ENCODE measurements around the gene ATAD3B.
"Not testable (repeated sequence)": the region's sequence is repeated elsewhere in the genome, so short reads cannot be mapped to it uniquely, and the experiment has no call there.

Gene ATAD3B

GRCh38 chr1:1524750-1525383 lies 53.3 kb downstream of the ATAD3B start:
- H3K27me3 Mint-ChIP-seq, H3K4me1 Mint-ChIP-seq, H3K27ac Mint-ChIP-seq, H3K36me3 Mint-ChIP-seq, H3K9me3 Mint-ChIP-seq, H3K4me3 Mint-ChIP-seq: not testable (repeated sequence)

- H3K4me3 Mint-ChIP-seq, H3K27me3 Mint-ChIP-seq, H3K4me1 Mint-ChIP-seq, H3K9me3 Mint-ChIP-seq, H3K27ac Mint-ChIP-seq, H3K36me3 Mint-ChIP-seq: not testable (repeated sequence)
Observed at GRCh38 chr1:1526476-1526875, 54.9 kb downstream of the ATAD3B start.

GRCh38 chr1:1527092-1527816 lies 55.7 kb downstream of the ATAD3B start:
- Mint-ChIP-seq H3K4me3 (no peak overlapping the region), H3K36me3 (peaks cover 7% of the 10 kb centered on the region), H3K27me3 (no peaks in the 10 kb centered on the region), H3K9me3 (no peaks in the 10 kb centered on the region), H3K27ac (no peak overlapping the region), H3K4me1 (no peaks in the 10 kb centered on the region)

- Mint-ChIP-seq H3K4me3 (no peak overlapping the region), H3K4me1 (no peaks in the 10 kb centered on the region), H3K36me3 (peaks cover 7% of the 10 kb centered on the region), H3K27ac (no peak overlapping the region), H3K9me3 (no peaks in the 10 kb centered on the region), H3K27me3 (no peaks in the 10 kb centered on the region)
Observed at GRCh38 chr1:1528301-1529267, 57.0 kb downstream of the ATAD3B start.

GRCh38 chr1:1529321-1529720 lies 57.8 kb downstream of the ATAD3B start:
- no peaks in the 10 kb centered on the region for H3K4me1 Mint-ChIP-seq
- H3K9me3 Mint-ChIP-seq, result no peaks in the 10 kb centered on the region
- no peaks in the 10 kb centered on the region for H3K27me3 Mint-ChIP-seq
- no peak overlapping the region for H3K27ac Mint-ChIP-seq
- H3K36me3 Mint-ChIP-seq, result peaks cover 7% of the 10 kb centered on the region
- H3K4me3 Mint-ChIP-seq, result no peak overlapping the region

- H3K4me3 Mint-ChIP-seq, result no peak overlapping the region
- peaks cover 7% of the 10 kb centered on the region for H3K36me3 Mint-ChIP-seq
- H3K9me3 Mint-ChIP-seq, result no peaks in the 10 kb centered on the region
- no peaks in the 10 kb centered on the region for H3K27me3 Mint-ChIP-seq
- H3K27ac Mint-ChIP-seq, result no peak overlapping the region
- H3K4me1 Mint-ChIP-seq, result no peaks in the 10 kb centered on the region
Observed at GRCh38 chr1:1529936-1530335, 58.4 kb downstream of the ATAD3B start.

- Mint-ChIP-seq H3K27ac (no peak overlapping the region), H3K4me1 (no peaks in the 10 kb centered on the region), H3K4me3 (no peak overlapping the region), H3K36me3 (peaks cover 7% of the 10 kb centered on the region), H3K27me3 (no peaks in the 10 kb centered on the region), H3K9me3 (no peaks in the 10 kb centered on the region)
Observed at GRCh38 chr1:1531947-1532346, 60.4 kb downstream of the ATAD3B start.

GRCh38 chr1:1533176-1533893 lies 61.8 kb downstream of the ATAD3B start:
- H3K27ac Mint-ChIP-seq, H3K4me3 Mint-ChIP-seq, H3K4me1 Mint-ChIP-seq, H3K9me3 Mint-ChIP-seq, H3K27me3 Mint-ChIP-seq, H3K36me3 Mint-ChIP-seq: not testable (repeated sequence)

GRCh38 chr1:1533894-1534291 lies 62.3 kb downstream of the ATAD3B start:
- not testable (repeated sequence) for H3K36me3 Mint-ChIP-seq, H3K9me3 Mint-ChIP-seq, H3K4me3 Mint-ChIP-seq, H3K4me1 Mint-ChIP-seq, H3K27me3 Mint-ChIP-seq, H3K27ac Mint-ChIP-seq

GRCh38 chr1:1534401-1535154 lies 63.0 kb downstream of the ATAD3B start:
- H3K27me3 Mint-ChIP-seq, result no peaks in the 10 kb centered on the region
- no peak overlapping the region for H3K4me3 Mint-ChIP-seq
- no peaks in the 10 kb centered on the region for H3K9me3 Mint-ChIP-seq
- no peak overlapping the region for H3K27ac Mint-ChIP-seq
- H3K4me1 Mint-ChIP-seq, result no peaks in the 10 kb centered on the region
- H3K36me3 Mint-ChIP-seq, result peaks cover 7% of the 10 kb centered on the region

- H3K27me3 Mint-ChIP-seq, result no peaks in the 10 kb centered on the region
- H3K4me3 Mint-ChIP-seq, result no peak overlapping the region
- no peaks in the 10 kb centered on the region for H3K4me1 Mint-ChIP-seq
- H3K27ac Mint-ChIP-seq, result no peak overlapping the region
- H3K36me3 Mint-ChIP-seq, result peaks cover 7% of the 10 kb centered on the region
- H3K9me3 Mint-ChIP-seq, result no peaks in the 10 kb centered on the region
Observed at GRCh38 chr1:1535201-1536018, 63.8 kb downstream of the ATAD3B start.

GRCh38 chr1:1536019-1536937 lies 64.7 kb downstream of the ATAD3B start:
- Mint-ChIP-seq H3K36me3 (peaks cover 4% of the 10 kb centered on the region), H3K4me3 (no peak overlapping the region), H3K4me1 (no peaks in the 10 kb centered on the region), H3K27ac (no peak overlapping the region), H3K27me3 (no peaks in the 10 kb centered on the region), H3K9me3 (no peaks in the 10 kb centered on the region)

GRCh38 chr1:1536938-1537546 lies 65.5 kb downstream of the ATAD3B start:
- Mint-ChIP-seq H3K27ac (no peak overlapping the region), H3K4me1 (peaks cover 4% of the 10 kb centered on the region), H3K27me3 (no peaks in the 10 kb centered on the region), H3K4me3 (no peak overlapping the region), H3K9me3 (no peaks in the 10 kb centered on the region), H3K36me3 (peaks cover 2% of the 10 kb centered on the region)

All from activated naive CD4-positive, alpha-beta T cell treated with anti-CD3 and anti-CD28 coated beads, Interleukin-2, amount 50 U/mL, for 24 hours (primary cell).